G401 (cell line): ENCODE data around the gene GRIA2. TPM values are rescaled to one million over a fixed set of nuclear protein-coding genes. Genes with fewer than 3 reads are reported as not detected.
A peak's percentile ranks its signal among the peaks of the same experiment; 100 is the strongest.
"Not testable (repeated sequence)": the region's sequence is repeated elsewhere in the genome, so short reads cannot be mapped to it uniquely, and the experiment has no call there.

Source experiments
- DNase-seq: peaks from one replicate; pipeline ENCODE4 v3.0.0-alpha.2; 2015; ENCODE audit warnings: low spot score
- in situ Hi-C: cut with HindIII; loops from 2 replicates; pipeline ENCODE4 v1.10.0; 2016; ENCODE audit warnings: low sequenced_read_pairs, mixed read lengths
- total RNA-seq: library from RNA; depleted of rRNA; stranded (reverse); fragments of >200 nt; shearing (Covaris generic); gene quantifications from 2 replicates; pipeline ENCODE4 v1.2.3, GENCODE V29; 2014

Gene GRIA2
- total RNA-seq, 1 experiment from 2014 or later = not detected

GRCh38 chr4:157245351-157245750, 24.8 kb downstream of the GRIA2 start:
- DNase-seq = no peak
- in situ Hi-C loops = no loop called here

- DNase-seq = no peak
- in situ Hi-C loops = no loop called here
These were observed 26.4 kb downstream of the GRIA2 start for GRCh38 chr4:157246964-157247363.

- in situ Hi-C loops = not testable (repeated sequence)
These were observed 37.6 kb downstream of the GRIA2 start for GRCh38 chr4:157258165-157258564.

DNA sequence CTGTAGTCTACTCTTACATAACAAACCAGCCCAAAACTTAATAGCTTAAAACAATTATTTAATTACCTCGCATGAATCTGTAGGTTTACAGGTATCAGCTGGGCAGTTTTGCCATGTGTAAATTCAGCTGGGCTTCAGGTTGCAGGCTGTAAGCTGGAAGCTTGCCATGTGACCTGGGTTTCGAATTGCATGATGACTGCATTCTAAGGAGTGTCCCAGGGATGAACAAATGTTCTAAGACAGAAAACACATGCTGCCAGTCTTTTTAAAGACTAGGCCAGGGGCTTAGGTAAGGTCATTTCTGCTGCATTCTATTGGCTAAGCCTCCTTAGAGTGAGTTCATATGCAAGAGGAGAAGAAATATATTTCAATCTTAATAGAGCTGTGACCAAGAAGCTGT, 44.8 kb downstream of the GRIA2 start:
- in situ Hi-C loops = no loop called here
- DNase-seq = peak; percentile 83

More at GRCh38 chr4:157258165-157258564, 37.6 kb downstream of the GRIA2 start:
- DNase-seq = not testable (repeated sequence)

DNA sequence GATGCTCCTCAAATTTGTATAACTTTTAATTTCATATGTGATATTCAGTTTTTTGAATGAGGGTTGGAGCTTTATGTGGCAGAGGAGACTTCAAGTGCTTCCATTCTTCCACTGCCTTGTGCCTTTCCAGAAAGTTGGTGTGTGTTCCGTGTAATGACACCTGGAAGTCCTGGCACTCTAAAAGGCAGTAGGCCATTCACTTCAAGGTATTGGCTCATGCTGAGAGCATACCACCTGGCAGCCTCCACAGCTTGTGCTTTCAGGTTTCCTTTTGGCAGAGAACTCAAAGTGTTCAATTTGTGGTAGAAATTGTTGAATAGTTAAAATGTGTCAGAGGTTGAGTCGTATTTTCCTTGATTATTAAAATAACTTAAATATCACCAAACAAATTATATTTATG, 49.6 kb downstream of the GRIA2 start:
- in situ Hi-C loops = no loop called here
- DNase-seq = peak; percentile 83

- no peak for DNase-seq
- in situ Hi-C loops = no loop called here
These were observed 50.0 kb downstream of the GRIA2 start for GRCh38 chr4:157270552-157270951.

DNA sequence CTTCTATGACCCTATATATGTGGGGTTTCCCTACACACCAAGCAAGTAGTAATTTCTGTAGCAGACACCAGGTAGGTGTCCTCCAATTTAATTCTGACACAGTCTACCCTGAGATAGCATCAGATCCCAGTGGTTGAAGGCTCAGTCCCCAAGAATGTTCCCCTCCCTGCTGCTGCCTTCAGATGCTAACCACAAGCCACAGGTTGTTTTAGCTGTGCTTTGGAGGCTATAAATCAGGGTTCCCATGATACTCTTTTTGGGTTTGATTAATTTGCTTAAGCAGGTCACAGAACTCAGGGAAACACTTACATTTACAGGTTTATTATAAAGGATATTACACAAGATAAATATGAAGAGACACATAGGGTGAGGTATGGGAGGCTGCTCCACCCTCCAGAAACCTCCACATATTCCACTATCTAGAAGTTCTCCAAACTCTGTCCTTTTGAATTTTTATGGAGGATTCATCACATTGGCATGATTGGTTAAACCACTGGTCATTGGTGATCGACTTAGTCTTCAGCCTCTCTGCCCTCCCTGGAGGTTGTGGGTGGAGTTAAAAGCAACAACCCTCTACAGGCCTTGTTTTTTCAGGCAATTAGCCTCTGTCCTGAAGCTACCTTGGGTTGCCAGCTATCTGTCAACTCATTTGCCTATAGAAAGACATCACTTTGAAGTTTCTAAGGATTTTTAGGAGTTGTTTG, 50.8 kb downstream of the GRIA2 start:
- no peak for DNase-seq
- in situ Hi-C loops = no loop called here

DNA sequence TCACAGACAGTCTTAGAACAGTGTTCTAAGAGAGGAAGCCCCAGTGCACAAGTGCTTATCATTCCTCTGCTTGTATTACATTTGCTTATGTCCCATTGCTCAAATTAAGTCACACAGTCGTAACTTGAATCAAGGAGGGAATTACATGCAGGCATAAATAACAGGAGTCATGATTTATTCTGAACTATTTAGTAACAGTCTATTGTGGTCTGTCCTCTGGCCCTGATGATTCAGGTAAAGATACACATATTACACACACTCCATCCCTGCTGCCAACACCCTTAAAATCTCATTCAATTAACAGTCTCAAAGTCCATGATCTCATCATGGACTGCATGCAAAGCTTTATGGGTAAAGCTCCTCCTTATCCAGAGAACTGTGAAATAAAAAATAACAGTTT, 60.1 kb downstream of the GRIA2 start:
- no peak for DNase-seq
- in situ Hi-C loops = no loop called here

- no peak for DNase-seq
- in situ Hi-C loops = no loop called here
These were observed 61.5 kb downstream of the GRIA2 start for GRCh38 chr4:157282019-157282418.

DNA sequence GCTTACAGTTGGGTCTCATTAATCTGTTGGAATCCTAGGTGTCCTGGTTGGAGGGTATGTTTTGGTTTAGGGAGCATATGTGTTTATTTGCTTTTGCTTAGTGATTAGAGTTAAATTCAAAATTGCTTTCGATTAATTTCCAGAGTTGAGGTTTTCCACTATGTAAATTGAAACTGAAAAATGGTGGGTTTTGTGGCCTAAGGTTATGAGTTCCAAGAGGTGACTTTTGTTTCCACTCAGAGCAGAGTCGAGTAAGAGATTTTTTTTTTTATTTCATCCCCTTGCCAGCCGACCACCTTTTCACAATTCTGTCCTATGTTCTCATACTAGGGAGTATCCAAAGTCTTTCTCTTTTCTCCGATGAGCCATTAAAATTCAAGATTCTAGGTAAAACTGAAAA, 66.9 kb downstream of the GRIA2 start:
- no peak for DNase-seq
- in situ Hi-C loops = no loop called here

DNA sequence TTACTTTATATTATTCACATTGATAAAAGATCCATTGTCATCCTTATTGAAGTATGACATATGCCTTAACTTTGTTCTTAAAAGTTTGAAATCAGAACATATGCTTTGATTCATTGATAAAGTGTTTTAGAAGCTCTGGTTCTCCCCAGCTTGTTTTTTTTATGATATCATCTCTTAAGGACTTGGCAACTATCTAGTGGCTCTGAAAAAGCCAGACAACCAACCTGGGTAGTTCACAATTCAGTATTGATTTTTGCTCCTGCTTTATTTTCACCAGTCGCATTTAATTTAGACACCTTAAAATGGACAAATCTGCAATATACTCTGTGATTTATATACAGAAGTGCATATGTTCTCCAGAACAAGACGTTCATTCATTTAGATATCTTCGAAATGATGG, 70.1 kb downstream of the GRIA2 start:
- in situ Hi-C loops = no loop called here
- no peak for DNase-seq

DNA sequence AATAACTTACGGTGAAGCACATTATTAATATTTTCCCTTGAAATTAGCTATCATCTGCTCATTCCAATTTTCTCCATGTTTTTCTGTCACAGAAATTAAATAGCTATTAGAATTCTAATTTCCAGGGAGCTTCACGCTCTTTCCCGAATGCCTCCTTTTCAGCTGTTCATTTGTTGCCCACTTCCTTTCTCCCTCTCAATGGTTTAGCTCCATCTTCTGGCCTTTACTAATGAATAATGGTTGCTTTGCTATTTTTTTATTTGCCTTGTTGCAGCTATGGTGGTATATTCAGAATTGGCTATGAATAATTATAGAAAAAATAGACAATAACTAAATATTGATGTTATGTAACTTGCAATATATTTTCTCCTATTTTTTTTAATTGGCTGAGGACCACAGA, 70.5 kb downstream of the GRIA2 start:
- DNase-seq = peak; percentile 46

DNA sequence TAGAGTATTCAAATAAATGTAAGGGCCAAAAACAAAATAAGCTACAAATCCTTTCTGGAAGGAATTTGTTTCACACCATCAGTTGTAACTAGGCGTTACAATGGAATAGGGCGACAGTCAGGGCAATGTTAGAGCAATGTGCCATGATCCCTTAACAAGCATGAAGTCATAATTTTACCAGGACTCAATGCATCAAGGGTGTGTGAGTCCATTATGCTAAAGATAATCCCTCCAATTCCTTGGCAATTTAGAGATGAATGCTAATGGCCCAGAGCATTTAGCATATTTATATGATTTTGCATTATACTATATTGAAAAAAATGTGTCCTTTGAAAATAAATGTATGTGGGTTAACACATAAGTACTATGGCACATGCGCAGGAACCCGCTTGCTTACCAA, 73.1 kb downstream of the GRIA2 start:
- DNase-seq = no peak
- in situ Hi-C loops = no loop called here

More for the DNA sequence above, 70.5 kb downstream of the GRIA2 start:
- in situ Hi-C loops = no loop called here

GRCh38 chr4:157294575-157294974, 74.0 kb downstream of the GRIA2 start:
- in situ Hi-C loops = no loop called here

GRCh38 chr4:157300701-157301100, 80.2 kb downstream of the GRIA2 start:
- peak; percentile 93 for DNase-seq
- in situ Hi-C loops = no loop called here

More at GRCh38 chr4:157294575-157294974, 74.0 kb downstream of the GRIA2 start:
- DNase-seq = no peak

DNA sequence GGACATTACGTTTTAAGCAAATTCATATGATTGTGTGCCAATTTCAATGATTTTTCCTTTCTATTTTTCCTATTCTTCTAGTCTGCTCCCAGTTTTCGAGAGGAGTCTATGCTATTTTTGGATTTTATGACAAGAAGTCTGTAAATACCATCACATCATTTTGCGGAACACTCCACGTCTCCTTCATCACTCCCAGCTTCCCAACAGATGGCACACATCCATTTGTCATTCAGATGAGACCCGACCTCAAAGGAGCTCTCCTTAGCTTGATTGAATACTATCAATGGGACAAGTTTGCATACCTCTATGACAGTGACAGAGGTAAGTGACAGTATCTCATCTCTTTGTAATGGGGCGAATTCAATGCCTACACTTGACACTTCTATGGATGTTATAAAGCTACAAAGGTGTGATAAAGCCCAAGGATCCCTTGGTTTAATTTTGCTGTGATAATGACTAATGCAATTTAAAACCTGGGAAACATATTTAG, 83.0 kb downstream of the GRIA2 start:
- no peak for DNase-seq
- in situ Hi-C loops = no loop called here

DNA sequence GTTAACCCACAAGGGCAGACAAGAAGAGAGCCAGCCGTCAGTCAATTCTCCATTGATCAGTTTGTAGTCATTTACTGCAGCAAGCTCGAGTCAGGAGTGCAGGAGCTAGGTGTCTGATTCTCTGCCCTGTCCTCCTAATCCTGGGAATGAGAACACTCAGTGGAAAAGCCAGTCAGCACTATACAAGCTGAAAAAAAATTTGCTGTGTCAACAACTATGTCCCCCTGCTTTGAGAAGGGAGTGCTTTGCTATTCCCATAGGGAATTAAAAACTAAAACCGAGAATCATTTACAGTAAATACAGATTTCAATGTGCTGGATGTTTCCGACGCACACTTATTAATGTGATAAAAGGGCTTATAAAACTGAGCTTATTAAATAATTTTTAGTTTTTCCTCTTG, 84.2 kb downstream of the GRIA2 start:
- no peak for DNase-seq
- in situ Hi-C loops = no loop called here

- in situ Hi-C loops = no loop called here
- no peak for DNase-seq
These were observed 92.2 kb downstream of the GRIA2 start for GRCh38 chr4:157312702-157313101.

DNA sequence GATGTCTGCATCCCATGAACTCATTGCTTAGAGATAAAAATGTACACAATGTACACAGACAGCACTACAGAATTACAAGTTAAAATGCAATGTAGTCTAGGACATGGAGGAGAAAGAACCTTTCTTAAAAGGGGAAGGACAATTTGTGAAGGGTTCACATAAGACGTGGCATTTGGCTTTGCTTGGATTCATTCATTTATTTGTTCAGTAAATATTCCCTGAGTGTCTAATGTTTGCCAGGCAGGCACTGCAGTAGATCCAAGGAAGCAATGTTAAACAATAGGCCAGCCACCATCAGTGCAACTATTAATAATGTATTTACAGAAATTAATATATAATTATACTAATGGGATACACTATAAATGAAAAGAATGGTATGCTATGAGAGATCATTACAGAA, 94.4 kb downstream of the GRIA2 start:
- DNase-seq = no peak
- in situ Hi-C loops = no loop called here

DNA sequence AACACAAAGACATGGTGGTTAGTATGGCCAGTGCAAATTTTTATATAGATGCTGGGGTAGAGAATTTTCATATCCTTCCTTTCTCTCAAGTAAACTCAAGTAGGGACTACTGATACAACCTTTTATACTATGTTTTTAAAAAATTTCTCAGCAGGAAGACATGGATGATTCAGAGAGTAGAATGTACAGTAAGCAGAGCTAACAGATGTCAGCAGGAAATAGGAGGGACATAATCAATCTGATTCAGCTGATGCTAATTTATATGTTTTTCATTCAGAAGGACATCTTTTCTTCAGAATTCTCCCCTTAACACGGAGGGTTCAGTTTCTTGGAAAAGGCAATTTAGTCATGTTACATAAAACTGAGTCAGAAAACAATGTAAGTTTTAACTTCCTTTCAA, 95.4 kb downstream of the GRIA2 start:
- DNase-seq = no peak
- in situ Hi-C loops = no loop called here

GRCh38 chr4:157320092-157320491, 99.6 kb downstream of the GRIA2 start:
- no peak for DNase-seq
- in situ Hi-C loops = no loop called here
